ENCODE measurements around the gene SMS. TPM values are rescaled to one million over a fixed set of nuclear protein-coding genes. Genes with fewer than 3 reads are reported as not detected.

The SMS gene
- total RNA-seq, 2 experiments from 2014 or later: 64.9 to 86.3 TPM

GRCh38 chrX:21943460-21944135 lies 3.1 kb downstream of the SMS start:
- H3K4me1 ChIP-seq (ENCODE audit: insufficient read depth, low read length, poor library complexity, severe bottlenecking): peaks cover 18% of the 10 kb centered on the region
- CTCF ChIA-PET (ENCODE audit: unreplicated experiment): no interaction called here
- H3K9me2 ChIP-seq (ENCODE audit: insufficient read depth, low read length): no peaks in the 10 kb centered on the region
- peaks cover 49% of the 10 kb centered on the region for H3K79me2 ChIP-seq (ENCODE audit: insufficient read depth, low read depth, low read length)
- peak overlapping the region; percentile 16; the same call in 1 of the 2 replicates for H3K4me2 ChIP-seq (ENCODE audit: low read length)
- H3K9me3 ChIP-seq (ENCODE audit: low read length): no peaks in the 10 kb centered on the region
- H3K27ac ChIP-seq (ENCODE audit: low read depth, low read length, poor library complexity, severe bottlenecking): no peak overlapping the region
- TSS peak; percentile 62 for BruUV-seq (replicated peaks)
- no peak overlapping the region for H3K4me3 ChIP-seq (ENCODE audit: low read depth, low read length, poor library complexity, severe bottlenecking)
- DNase-seq (ENCODE audit: low spot score): no peak
- H2AFZ ChIP-seq (ENCODE audit: low read length): no peak overlapping the region
- POLR2A ChIA-PET: no interaction called here
- peaks cover 8% of the 10 kb centered on the region; the same call in 1 of the 2 replicates for H3K36me3 ChIP-seq (ENCODE audit: insufficient read depth, low read length)
- TF ChIP-seq EZH2phosphoT487 (IDR thresholded peaks at IDR 0.05; ENCODE audit: borderline replicate concordance, low read depth, low read length): no peak
- TF ChIP-seq CTCF (conservative IDR thresholded peaks at IDR 0.05; ENCODE audit: low read length): no peak
- no peaks in the 10 kb centered on the region; the same call in 1 of the 2 replicates for H4K20me1 ChIP-seq (ENCODE audit: insufficient read depth, low read length)
- intact Hi-C loops (cut with micrococcal nuclease; ENCODE audit: unreplicated experiment): no loop called here

- H3K4me3 ChIP-seq (ENCODE audit: low read depth, low read length, poor library complexity, severe bottlenecking): no peak overlapping the region
- H3K9me2 ChIP-seq (ENCODE audit: insufficient read depth, low read length): no peaks in the 10 kb centered on the region
- TF ChIP-seq CTCF (conservative IDR thresholded peaks at IDR 0.05; ENCODE audit: low read length) (no peak), EZH2phosphoT487 (IDR thresholded peaks at IDR 0.05; ENCODE audit: borderline replicate concordance, low read depth, low read length) (no peak)
- H3K4me1 ChIP-seq (ENCODE audit: insufficient read depth, low read length, poor library complexity, severe bottlenecking): peaks cover 18% of the 10 kb centered on the region
- intact Hi-C loops (cut with micrococcal nuclease; ENCODE audit: unreplicated experiment): no loop called here
- H3K36me3 ChIP-seq (ENCODE audit: insufficient read depth, low read length): peaks cover 8% of the 10 kb centered on the region; the same call in 1 of the 2 replicates
- no peak for DNase-seq (ENCODE audit: low spot score)
- POLR2A ChIA-PET: no interaction called here
- CTCF ChIA-PET (ENCODE audit: unreplicated experiment): no interaction called here
- H3K79me2 ChIP-seq (ENCODE audit: insufficient read depth, low read depth, low read length): peaks cover 53% of the 10 kb centered on the region
- BruUV-seq (replicated peaks): no TSS peak
- no peak overlapping the region for H3K4me2 ChIP-seq (ENCODE audit: low read length)
- no peaks in the 10 kb centered on the region for H3K9me3 ChIP-seq (ENCODE audit: low read length)
- H3K27ac ChIP-seq (ENCODE audit: low read depth, low read length, poor library complexity, severe bottlenecking): no peak overlapping the region
- H2AFZ ChIP-seq (ENCODE audit: low read length): no peak overlapping the region
- no peaks in the 10 kb centered on the region; the same call in 1 of the 2 replicates for H4K20me1 ChIP-seq (ENCODE audit: insufficient read depth, low read length)
Measured at GRCh38 chrX:21944136-21944615, 3.7 kb downstream of the SMS start.

All from OCI-LY7 (cell line).